Measurements from ENCODE around the gene ALPK3. TPM values are rescaled to one million over a fixed set of nuclear protein-coding genes. Genes with fewer than 3 reads are reported as not detected.

Gene ALPK3
- total and polyA plus RNA-seq, 8 donors: 0.58 to 17.9 (median 3.5) TPM

DNA sequence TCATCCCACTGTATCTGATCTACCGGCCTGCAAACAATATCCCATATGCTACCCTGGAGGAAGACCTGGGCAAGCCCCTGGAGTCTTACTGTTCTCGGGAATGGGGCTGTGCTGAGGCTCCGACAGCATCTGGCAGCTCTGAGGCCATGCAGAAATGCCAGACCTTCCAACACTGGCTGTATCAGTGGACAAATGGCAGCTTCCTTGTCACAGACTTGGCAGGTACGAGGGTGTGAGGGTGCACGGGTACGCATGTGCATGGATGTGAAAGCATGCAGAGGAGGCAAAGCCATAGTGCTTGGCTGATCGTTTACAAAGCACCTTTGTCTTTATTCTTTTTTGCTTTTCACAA is 47.3 kb downstream of the ALPK3 start:
- TF ChIP-seq, protein P1, sequence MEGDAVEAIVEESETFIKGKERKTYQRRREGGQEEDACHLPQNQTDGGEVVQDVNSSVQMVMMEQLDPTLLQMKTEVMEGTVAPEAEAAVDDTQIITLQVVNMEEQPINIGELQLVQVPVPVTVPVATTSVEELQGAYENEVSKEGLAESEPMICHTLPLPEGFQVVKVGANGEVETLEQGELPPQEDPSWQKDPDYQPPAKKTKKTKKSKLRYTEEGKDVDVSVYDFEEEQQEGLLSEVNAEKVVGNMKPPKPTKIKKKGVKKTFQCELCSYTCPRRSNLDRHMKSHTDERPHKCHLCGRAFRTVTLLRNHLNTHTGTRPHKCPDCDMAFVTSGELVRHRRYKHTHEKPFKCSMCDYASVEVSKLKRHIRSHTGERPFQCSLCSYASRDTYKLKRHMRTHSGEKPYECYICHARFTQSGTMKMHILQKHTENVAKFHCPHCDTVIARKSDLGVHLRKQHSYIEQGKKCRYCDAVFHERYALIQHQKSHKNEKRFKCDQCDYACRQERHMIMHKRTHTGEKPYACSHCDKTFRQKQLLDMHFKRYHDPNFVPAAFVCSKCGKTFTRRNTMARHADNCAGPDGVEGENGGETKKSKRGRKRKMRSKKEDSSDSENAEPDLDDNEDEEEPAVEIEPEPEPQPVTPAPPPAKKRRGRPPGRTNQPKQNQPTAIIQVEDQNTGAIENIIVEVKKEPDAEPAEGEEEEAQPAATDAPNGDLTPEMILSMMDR (IDR thresholded peaks at IDR 0.05): no peak
- TF ChIP-seq EP300 (IDR thresholded peaks at IDR 0.05): no peak
- TF ChIP-seq POLR2AphosphoS5 (IDR thresholded peaks at IDR 0.05): no peak
- TF ChIP-seq POLR2A (IDR thresholded peaks at IDR 0.05): no peak
- Histone ChIP-seq H3K36me3 (peaks cover 0 to 39% (median 16%) of the 10 kb centered on the region in 4 donors), H3K27ac (peak overlapping the region in 1 of 5 donors; percentile 18), H3K27me3 (no peaks in the 10 kb centered on the region), H3K9me3 (no peaks in the 10 kb centered on the region), H3K4me3 (no peak overlapping the region), H3K4me1 (peaks cover 3 to 27% (median 15%) of the 10 kb centered on the region in 4 donors)
- intact Hi-C loops (cut with DNase I; ENCODE audit: low total_unique reads): no loop called here
- WGBS, 5 donors: 69 to 85% (median 78%) methylated on average over 5 to 7 of the region's 7 CpGs
- DNase-seq: no peak

DNA sequence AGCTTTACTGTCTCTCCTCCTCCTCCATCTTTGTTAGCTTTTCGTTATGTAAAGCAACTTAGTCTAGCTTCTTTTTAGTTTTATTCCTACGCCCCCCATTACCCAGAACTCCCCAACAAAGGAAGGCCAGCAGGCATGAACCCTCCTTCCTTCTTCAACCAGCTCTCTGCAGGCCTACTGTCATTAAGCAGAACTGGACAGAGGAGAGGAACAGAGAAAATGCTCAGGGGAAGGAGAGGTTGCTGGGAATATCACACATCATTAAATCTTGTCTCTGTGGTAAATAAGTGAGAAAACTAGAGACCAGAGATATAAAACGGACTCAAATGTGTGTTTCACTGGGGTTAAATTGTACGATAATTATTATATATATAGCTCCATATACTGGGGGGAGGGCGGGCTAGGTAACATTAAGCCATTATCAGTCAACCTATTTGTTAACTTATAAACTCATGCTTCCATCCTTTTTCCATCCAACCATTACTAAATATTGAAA is 48.0 kb downstream of the ALPK3 start:
- no peak overlapping the region for H3K27ac ChIP-seq
- H3K4me1 ChIP-seq: peaks cover 0 to 24% (median 12%) of the 10 kb centered on the region in 4 donors
- H3K27me3 ChIP-seq: no peaks in the 10 kb centered on the region
- H3K9me3 ChIP-seq: no peaks in the 10 kb centered on the region
- TF ChIP-seq POLR2A (IDR thresholded peaks at IDR 0.05): no peak
- TF ChIP-seq, protein P1 (IDR thresholded peaks at IDR 0.05): no peak
- no peak for TF ChIP-seq POLR2AphosphoS5 (IDR thresholded peaks at IDR 0.05)
- TF ChIP-seq EP300 (IDR thresholded peaks at IDR 0.05): no peak
- no peak for DNase-seq
- intact Hi-C loops (cut with DNase I; ENCODE audit: low total_unique reads): no loop called here
- no peak overlapping the region for H3K4me3 ChIP-seq
- WGBS, 5 donors: 88 to 95% (median 92%) methylated on average over 5 of the region's 5 CpGs
- H3K36me3 ChIP-seq: peaks cover 0 to 44% (median 17%) of the 10 kb centered on the region in 4 donors

DNA sequence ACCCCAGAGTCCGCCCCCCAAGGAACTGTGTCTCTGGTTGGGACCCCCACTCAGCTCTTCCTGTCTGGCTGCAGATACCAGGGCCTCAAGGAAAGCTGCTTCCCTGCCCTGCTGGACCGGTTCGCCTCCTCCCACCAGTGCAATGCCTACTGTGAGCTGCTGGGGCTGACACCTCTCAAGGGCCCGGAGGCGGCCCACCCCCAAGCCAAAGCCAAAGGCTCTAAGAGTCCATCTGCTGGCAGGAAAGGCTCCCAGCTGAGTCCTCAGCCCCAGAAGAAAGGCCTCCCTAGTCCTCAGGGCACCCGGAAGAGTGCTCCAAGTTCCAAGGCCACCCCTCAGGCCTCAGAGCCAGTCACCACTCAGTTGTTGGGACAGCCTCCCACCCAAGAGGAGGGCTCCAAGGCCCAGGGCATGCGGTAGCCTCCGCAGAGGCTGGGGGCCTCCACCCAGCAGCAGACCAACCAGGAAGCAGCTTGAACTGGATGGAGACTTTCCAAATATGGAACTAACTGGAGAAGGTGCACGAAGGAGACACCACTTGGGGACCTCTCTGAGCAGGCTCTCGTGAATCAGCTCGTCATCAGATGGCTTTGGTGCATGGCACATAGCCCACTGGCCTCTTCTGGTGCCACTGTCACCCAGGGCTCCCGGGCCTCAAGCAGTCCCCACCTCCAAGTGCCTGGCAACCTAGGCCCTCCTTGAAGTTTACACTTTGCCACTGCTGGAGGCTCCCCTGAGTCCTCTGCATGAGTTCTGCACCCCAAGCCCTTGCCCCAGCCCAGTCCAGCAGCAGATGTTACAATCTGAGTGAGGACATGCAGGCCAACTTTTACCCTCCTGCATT is 51.1 kb downstream of the ALPK3 start:
- Histone ChIP-seq H3K27ac (no peak overlapping the region), H3K27me3 (no peaks in the 10 kb centered on the region), H3K4me1 (peaks cover 0 to 26% (median 3%) of the 10 kb centered on the region in 4 donors), H3K9me3 (no peaks in the 10 kb centered on the region), H3K4me3 (no peak overlapping the region), H3K36me3 (peaks cover 0 to 35% (median 17%) of the 10 kb centered on the region in 4 donors)
- intact Hi-C loops (cut with DNase I; ENCODE audit: low total_unique reads): no loop called here
- 58 to 89% (median 89%) methylated on average over 5 to 12 of the region's 12 CpGs for WGBS, 5 donors
- DNase-seq: no peak
- TF ChIP-seq POLR2AphosphoS5 (IDR thresholded peaks at IDR 0.05): no peak
- no peak for TF ChIP-seq POLR2A (IDR thresholded peaks at IDR 0.05)
- no peak for TF ChIP-seq EP300 (IDR thresholded peaks at IDR 0.05)
- TF ChIP-seq, protein P1 (IDR thresholded peaks at IDR 0.05): no peak

DNA sequence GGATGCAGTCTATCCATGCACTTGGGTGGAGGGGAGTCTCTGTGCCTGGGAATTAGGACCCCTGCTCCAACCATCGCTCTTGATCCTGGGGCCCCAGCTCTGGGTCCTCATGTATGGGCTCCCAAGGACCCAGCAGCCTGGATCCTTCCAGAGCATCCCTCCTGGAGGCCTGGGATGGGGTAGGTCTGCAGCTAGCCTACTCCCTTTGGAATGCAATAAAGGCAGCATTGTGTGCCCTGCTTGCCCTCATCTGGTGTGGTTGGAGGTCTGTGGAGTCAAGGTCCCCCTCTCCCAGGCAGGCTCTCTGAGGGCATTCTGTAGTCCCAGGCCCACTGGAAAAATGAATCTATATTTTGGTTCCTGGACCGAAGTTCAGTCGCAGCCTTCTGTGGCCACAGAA is 52.4 kb downstream of the ALPK3 start:
- no peak overlapping the region for H3K4me3 ChIP-seq
- H3K36me3 ChIP-seq: peaks cover 0 to 35% (median 13%) of the 10 kb centered on the region in 4 donors
- no peak for DNase-seq
- no peak for TF ChIP-seq POLR2A (IDR thresholded peaks at IDR 0.05)
- TF ChIP-seq EP300 (IDR thresholded peaks at IDR 0.05): no peak
- no peak for TF ChIP-seq POLR2AphosphoS5 (IDR thresholded peaks at IDR 0.05)
- TF ChIP-seq, protein P1 (IDR thresholded peaks at IDR 0.05): no peak
- no peaks in the 10 kb centered on the region for H3K27me3 ChIP-seq
- no peak overlapping the region for H3K27ac ChIP-seq
- 80 to 97% (median 91%) methylated on average over 2 to 3 of the region's 3 CpGs; no CpG with 5 or more reads in 1 of the 5 donors for WGBS, 5 donors
- peaks cover 0 to 16% (median 0%) of the 10 kb centered on the region in 4 donors for H3K4me1 ChIP-seq
- no peaks in the 10 kb centered on the region for H3K9me3 ChIP-seq
- intact Hi-C loops (cut with DNase I; ENCODE audit: low total_unique reads): no loop called here

All from stomach (tissue), 9 donors.